ENCODE results near the gene KLK7.

DNA sequence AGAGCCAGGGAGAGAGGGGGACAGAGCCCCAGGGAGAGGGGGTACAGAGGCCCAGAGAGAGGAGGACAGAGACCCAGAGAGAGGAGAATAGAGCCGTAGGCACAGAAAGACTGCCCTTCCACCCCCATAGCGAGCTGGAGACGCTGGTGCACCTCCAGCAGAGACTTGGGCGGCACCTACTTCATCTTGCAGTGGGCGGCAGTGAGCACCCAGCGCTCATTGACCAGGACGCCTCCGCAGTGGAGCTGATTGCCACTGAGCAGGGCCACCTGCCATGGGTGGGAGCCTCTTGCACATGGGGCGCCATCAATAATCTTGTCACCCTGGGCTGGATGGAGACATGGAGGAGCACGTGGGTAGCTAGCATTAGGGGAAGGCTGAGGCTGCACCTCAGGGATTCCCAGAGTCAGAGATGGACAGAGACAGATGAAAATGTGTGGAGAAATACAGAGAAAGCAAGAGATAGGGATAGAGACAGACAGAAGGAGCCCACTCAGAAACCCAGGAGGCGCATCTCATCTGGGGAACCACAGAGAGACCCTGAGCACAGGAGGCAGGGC, 2.0 kb downstream of the KLK7 start:
- TF ChIP-seq POLR2A (IDR thresholded peaks at IDR 0.05; ENCODE audit: low read depth, low read length), result no peak
- no peak for TF ChIP-seq POLR2AphosphoS5 (IDR thresholded peaks at IDR 0.05; ENCODE audit: low read depth, low read length)
